Thoracic aorta (tissue), 2 donors: ENCODE data around the gene ANKRD12. TPM values are rescaled to one million over a fixed set of nuclear protein-coding genes. Genes with fewer than 3 reads are reported as not detected.

Experiments
- ATAC-seq: fragments of 150-250 bp; one replicate; pipeline ENCODE4 v1.8.0; 2017; ENCODE audit warnings: low read depth; ENCODE audit not compliant: insufficient number of reproducible peaks, low FRiP score
- DNase-seq: peaks from one replicate; pipeline ENCODE4 v3.0.0-alpha.2; 2020; ENCODE audit warnings: low spot score
- H3K27ac ChIP-seq, 2 donors: fragments of 200-600 bp; sonication (generic); 1 replicate in 1 of 2; 2 replicates in 1 of 2; pipeline ENCODE4 v1.5.1; 2016; ENCODE audit warnings: mild to moderate bottlenecking in 2 of 2, moderate library complexity in 2 of 2
- H3K27me3 ChIP-seq: fragments of 200-600 bp; sonication (generic); replicated peaks from 2 replicates; pipeline ENCODE4 v1.6.0; 2016; ENCODE audit warnings: mild to moderate bottlenecking; ENCODE audit not compliant: insufficient read depth
- H3K36me3 ChIP-seq: fragments of 200-600 bp; sonication (generic); one replicate; pipeline ENCODE4 v1.5.1; 2016
- H3K4me1 ChIP-seq, 2 donors: fragments of 200-600 bp; sonication (generic); 1 replicate in 1 of 2; 2 replicates in 1 of 2; pipeline versions ENCODE4 v1.5.1 to v1.6.0; 2016; ENCODE audit warnings: low read depth in 2 of 2, mild to moderate bottlenecking in 1 of 2; ENCODE audit not compliant: control insufficient read depth in 1 of 2
- H3K4me3 ChIP-seq: fragments of 200-600 bp; sonication (generic); 2 replicates; pipeline ENCODE4 v1.5.1; 2016; ENCODE audit warnings: mild to moderate bottlenecking
- H3K9me3 ChIP-seq: fragments of 200-600 bp; sonication (generic); 2 replicates; pipeline ENCODE4 v1.5.1; 2016
- CTCF ChIP-seq: fragments of 200-600 bp; sonication (generic); IDR thresholded peaks from one replicate; pipeline ENCODE4 v1.5.1; 2019; ENCODE audit warnings: antibody characterized with exemption
- total RNA-seq, 2 donors: library from RNA; depleted of rRNA; stranded (reverse); fragments of >200 nt; gene quantifications; one replicate each; pipeline versions ENCODE4 v1.1.0 to v1.2.3, GENCODE V29; 2016

Gene ANKRD12
- total RNA-seq, 2 donors from 2014 or later = 35.6 to 70.3 TPM

- H3K36me3 ChIP-seq = no peaks in the 10 kb centered on the region
- peaks cover 15 to 38% of the 10 kb centered on the region in 2 donors for H3K4me1 ChIP-seq
- H3K9me3 ChIP-seq = no peaks in the 10 kb centered on the region
- no peak overlapping the region for H3K27ac ChIP-seq
- H3K4me3 ChIP-seq = no peak overlapping the region
- TF ChIP-seq CTCF = no peak
- no peaks in the 10 kb centered on the region for H3K27me3 ChIP-seq
- DNase-seq (no peak), ATAC-seq (no peak)
Observed at GRCh38 chr18:9172506-9173127, 36.0 kb downstream of the ANKRD12 start.

GRCh38 chr18:9173770-9174233, 37.2 kb downstream of the ANKRD12 start:
- Histone ChIP-seq H3K9me3 (no peaks in the 10 kb centered on the region), H3K4me3 (no peak overlapping the region), H3K27ac (no peak overlapping the region), H3K36me3 (no peaks in the 10 kb centered on the region), H3K4me1 (peaks cover 18 to 42% of the 10 kb centered on the region in 2 donors), H3K27me3 (no peaks in the 10 kb centered on the region)
- no peak for TF ChIP-seq CTCF
- no peak for ATAC-seq
- no peak for DNase-seq

GRCh38 chr18:9174302-9174701, 37.7 kb downstream of the ANKRD12 start:
- no peak for ATAC-seq
- H3K27me3 ChIP-seq = no peaks in the 10 kb centered on the region
- peaks cover 18 to 42% of the 10 kb centered on the region in 2 donors for H3K4me1 ChIP-seq
- H3K27ac ChIP-seq = no peak overlapping the region
- no peaks in the 10 kb centered on the region for H3K9me3 ChIP-seq
- no peaks in the 10 kb centered on the region for H3K36me3 ChIP-seq
- no peak for TF ChIP-seq CTCF
- no peak for DNase-seq
- no peak overlapping the region for H3K4me3 ChIP-seq

- DNase-seq (no peak), ATAC-seq (no peak)
- no peak overlapping the region for H3K4me3 ChIP-seq
- H3K27me3 ChIP-seq = no peaks in the 10 kb centered on the region
- TF ChIP-seq CTCF = no peak
- H3K4me1 ChIP-seq = peaks cover 18 to 42% of the 10 kb centered on the region in 2 donors
- H3K9me3 ChIP-seq = no peaks in the 10 kb centered on the region
- H3K27ac ChIP-seq = no peak overlapping the region
- no peaks in the 10 kb centered on the region for H3K36me3 ChIP-seq
Observed at GRCh38 chr18:9175115-9175514, 38.5 kb downstream of the ANKRD12 start.

GRCh38 chr18:9177031-9177430, 40.5 kb downstream of the ANKRD12 start:
- H3K36me3 ChIP-seq = no peaks in the 10 kb centered on the region
- no peak for TF ChIP-seq CTCF
- ATAC-seq (no peak), DNase-seq (no peak)
- peaks cover 24 to 45% of the 10 kb centered on the region in 2 donors for H3K4me1 ChIP-seq
- no peaks in the 10 kb centered on the region for H3K27me3 ChIP-seq
- no peak overlapping the region for H3K4me3 ChIP-seq
- no peak overlapping the region for H3K27ac ChIP-seq
- H3K9me3 ChIP-seq = no peaks in the 10 kb centered on the region
